GM18520 (cell line): ENCODE results near the gene PPFIA1.

Source experiments
- ATAC-seq: cut with Tn5 transposase; IDR thresholded peaks from one replicate; pipeline ENCODE4 v1.9.1; 2021; ENCODE audit not compliant: unreplicated experiment

The PPFIA1 gene

DNA sequence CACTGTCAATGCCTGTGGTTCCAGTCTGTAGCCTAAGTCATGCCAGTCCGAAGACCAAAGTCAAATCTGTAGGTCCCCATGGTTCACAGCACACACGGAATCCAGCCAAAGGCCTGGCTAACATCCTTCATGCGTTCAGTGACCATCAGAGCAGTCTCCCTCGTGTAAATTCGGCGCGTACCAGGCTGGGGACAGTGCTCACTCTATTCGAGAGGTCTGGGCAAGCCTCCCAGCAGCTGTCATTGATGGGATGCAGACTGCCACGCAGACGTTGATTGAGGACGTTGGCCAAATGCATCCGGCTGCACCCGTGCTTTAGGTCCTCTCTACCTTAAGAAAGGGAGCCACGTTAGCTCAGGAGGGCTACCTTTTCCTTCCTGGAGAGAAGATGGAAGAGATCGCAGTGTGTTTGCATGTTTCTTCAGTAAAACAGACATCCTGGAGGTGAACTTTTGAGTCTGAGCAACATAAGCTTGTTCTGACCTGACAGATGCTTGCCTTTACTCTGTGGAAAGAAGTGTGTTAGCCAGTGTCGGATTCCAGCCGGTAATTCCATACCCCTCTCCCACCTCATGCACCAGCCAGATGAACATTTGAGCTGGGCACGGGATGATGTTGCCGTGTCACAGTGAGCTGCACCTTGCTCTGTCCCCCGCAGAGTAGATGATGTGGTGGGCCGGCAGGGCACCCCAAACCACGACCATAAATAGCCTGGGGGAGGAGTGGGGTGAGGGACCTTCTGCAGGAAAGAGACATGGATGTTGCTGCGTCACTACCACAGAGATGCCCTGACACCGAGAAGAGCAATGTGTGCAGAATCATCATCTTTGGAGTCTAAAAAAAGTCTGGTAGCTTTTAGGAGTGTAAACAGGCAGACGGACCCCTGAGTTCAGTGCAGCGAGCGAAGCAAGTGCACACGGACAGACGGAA, 140.1 kb downstream of the PPFIA1 start:
- no peak for ATAC-seq

DNA sequence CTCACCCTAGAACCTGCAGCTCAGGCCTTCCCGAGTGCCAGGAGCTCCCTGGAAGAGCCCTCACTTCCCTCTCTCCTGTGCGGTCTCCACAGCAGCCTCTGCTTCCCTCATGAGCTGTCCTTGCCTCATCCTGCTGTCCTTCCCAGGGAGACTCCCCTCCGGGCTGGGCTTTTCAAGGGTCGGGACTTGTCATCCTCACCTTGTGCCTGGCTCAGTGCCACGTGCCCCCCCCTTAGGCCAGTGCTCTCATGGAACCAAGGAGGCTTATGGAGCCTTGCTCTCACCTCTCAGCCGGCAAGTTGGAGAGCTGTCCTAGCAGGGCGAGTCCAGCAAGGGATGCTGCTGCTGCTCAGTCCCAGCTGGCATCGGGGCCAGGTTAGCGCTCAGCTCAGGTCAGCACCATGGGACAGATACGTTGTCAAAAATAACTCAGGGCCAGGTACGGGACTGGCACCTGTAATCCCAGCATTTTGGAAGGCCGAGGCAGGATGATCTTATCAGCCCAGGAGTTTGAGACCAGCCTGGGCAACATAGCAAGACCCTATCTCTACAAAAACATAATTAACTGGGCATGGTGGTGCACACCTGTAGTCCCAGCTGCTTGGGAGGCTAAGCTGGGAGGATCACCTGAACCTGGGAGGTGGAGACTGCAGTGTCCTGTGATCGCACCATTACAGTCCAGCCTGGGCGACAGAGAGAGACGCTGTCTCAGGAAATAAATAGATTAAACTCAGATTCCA, 141.4 kb downstream of the PPFIA1 start:
- no peak for ATAC-seq

GRCh38 chr11:70413151-70413550, 142.7 kb downstream of the PPFIA1 start:
- ATAC-seq, result no peak

- ATAC-seq, result no peak
Observed at GRCh38 chr11:70414341-70415100, 144.0 kb downstream of the PPFIA1 start.

- no peak for ATAC-seq
Observed at GRCh38 chr11:70415191-70415590, 144.7 kb downstream of the PPFIA1 start.

DNA sequence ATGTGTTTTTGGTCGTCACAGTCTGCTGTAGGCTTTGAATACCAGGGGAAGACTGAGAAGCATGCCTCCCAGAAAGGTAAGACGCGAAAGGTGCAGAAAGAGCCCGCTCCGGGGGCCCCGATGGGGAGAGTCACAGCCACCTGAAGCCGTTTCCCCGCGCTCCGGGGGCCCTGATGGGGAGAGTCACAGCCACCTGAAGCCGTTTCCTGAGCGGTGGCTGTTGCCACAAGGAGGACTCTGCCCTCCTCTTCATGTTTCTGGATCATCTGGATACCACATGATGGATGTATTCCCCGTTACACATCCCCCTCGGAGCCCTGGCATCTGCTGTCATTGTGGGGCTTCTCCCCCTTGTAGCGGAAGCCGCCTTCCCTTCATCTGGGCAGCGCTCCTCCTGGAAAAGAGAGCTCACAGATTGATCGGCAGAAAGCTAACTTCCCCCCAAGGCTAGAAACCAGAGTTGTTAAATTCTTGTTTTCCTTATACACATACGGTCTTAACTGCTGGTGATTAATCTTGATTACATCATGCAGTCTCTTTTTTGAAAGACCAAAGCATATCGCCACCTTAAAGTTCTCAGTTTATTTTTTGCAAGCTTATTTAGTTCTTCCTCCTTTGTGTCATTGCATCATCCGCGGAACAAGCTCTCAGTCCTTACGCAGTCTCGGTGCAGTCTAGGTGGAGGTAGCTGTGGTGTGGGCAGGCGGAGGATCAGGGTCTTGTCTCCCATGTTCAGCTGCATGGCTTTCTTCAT, 145.3 kb downstream of the PPFIA1 start:
- ATAC-seq, result no peak

DNA sequence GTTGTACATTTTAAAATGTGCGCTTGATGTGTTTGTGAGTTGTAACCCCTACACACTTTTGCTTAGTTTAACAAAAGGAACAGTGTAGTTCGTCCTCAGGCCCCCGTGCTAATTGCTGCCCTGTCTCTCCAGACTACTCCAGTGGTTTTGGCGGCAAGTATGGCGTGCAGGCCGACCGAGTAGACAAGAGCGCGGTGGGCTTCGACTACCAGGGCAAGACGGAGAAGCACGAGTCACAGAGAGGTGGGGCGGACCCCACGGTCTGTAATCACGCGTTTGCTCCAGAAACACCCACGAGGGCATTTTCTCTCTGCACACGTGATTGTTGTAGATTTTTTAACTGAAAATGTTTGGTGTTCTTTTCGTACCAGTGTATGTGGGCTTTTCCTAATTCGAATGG, 146.4 kb downstream of the PPFIA1 start:
- ATAC-seq, result no peak

DNA sequence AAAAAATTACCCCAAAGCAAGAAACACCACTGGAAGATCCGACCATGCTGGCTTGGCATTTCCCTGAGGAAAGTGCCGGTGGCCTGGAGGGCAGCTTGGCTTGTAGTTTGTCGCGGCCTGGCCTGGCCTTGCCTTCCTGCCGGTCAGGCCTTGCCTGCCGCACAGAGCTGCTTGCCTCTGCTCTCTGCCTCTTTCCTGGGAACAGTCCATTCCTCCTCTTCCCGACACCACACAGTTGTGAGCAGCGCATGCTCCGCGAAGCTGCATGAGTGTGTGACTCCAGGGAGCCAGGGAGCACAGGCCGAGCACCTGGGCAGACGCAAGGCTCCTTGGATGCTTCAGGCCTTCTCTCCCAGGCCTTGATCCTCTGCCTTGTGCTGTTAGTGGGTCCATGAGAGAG, 147.6 kb downstream of the PPFIA1 start:
- no peak for ATAC-seq

GRCh38 chr11:70419307-70420007, 149.0 kb downstream of the PPFIA1 start:
- ATAC-seq, result no peak

GRCh38 chr11:70420008-70420464, 149.5 kb downstream of the PPFIA1 start:
- ATAC-seq, result no peak

GRCh38 chr11:70420496-70420895, 150.0 kb downstream of the PPFIA1 start:
- ATAC-seq, result no peak

GRCh38 chr11:70421123-70421522, 150.6 kb downstream of the PPFIA1 start:
- no peak for ATAC-seq

DNA sequence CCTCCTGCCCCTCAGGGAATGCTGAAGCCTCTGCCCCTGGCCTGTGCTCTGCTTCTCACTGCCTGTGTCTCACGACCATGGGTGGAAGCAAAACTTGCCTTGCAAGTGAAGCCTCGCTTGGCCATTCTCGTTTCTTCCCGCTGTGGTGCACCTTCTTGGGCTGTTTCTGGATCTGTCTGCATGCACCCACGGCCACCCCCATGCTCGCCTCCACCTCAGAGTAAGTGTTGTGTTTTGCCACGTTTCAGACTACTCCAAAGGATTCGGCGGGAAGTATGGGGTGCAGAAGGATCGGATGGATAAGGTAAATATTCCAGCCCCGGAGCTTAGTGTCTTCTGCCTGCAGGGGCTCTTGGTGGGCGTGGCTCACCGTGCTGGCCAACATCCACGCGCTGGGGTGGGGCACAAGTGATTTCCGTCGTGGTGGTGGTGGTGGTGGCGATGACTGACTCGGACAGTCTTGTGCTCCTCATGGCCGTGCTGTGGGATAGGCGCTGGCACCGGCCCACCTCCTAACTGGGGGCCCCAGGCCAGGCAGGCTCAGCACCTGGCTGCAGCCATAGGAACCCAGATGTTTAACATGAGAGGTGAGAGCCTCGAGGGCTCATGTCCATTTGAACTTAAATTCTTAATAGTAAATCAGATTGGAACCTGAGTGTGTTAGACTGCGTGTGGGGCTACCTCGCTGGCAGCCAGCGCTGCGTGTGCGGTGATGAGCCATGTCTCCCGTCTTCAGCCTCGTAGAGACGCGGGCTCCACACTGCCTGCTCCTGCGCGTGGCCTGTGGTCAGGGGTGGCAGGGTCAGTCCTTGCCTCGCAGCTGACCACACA, 152.4 kb downstream of the PPFIA1 start:
- no peak for ATAC-seq

- ATAC-seq, result peak; percentile 42
Observed at GRCh38 chr11:70423523-70424505, 153.3 kb downstream of the PPFIA1 start.

- ATAC-seq, result peak; percentile 82
Observed at GRCh38 chr11:70424765-70425344, 154.4 kb downstream of the PPFIA1 start.

GRCh38 chr11:70427436-70427835, 156.9 kb downstream of the PPFIA1 start:
- no peak for ATAC-seq

- no peak for ATAC-seq
Observed at GRCh38 chr11:70428701-70429427, 158.4 kb downstream of the PPFIA1 start.
